Superior temporal gyrus (tissue), 1 donor: ENCODE data around the gene MOB1A.

Source experiments
- DNase-seq: peaks from one replicate; pipeline ENCODE4 v3.0.0-alpha.2; 2016; ENCODE audit errors: extremely low spot score

Gene MOB1A

DNA sequence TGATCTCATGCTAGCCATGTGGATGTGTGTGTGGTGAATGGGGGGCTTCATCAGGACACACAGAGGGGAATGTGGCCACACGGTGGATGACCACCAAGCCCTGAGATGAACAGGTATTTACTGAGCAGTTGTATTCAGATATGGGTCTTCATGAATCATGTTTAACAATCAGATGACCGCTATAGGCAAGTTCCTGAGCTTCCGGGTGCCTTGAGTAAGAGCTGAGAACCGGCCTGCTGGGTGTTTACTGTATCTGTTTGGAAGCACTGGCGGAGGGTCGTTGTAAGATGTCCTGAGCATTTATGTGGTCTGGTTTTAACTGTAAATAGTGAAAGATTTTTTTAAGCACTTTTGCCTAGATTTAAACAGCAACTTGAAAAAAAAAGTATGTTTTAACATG lies 74.9 kb downstream of the MOB1A start:
- DNase-seq: no peak
